ENCODE measurements around the gene KCNH6.

The KCNH6 gene

DNA sequence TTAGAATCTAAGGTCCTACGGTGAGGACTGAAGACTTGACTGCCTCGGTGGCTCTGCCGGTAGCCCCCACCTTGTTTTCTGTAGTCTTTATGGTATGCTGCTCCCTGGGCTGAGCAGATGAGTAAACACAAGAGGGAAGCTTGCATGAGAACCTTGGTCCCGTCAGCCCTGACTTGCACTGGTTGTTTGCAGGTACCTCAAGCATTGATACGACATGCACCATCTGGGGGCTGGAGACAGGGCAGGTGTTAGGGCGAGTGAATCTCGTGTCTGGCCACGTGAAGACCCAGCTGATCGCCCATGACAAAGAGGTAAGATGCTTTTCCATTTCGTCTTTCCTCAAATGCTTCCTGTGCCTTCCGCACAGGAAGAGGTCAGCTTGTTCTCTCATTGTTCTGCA is 56.5 kb downstream of the KCNH6 start:
- peaks cover 23% of the 10 kb centered on the region for H3K36me3 ChIP-seq (ENCODE audit: control insufficient read depth, insufficient read depth, low read length)
- H3K9ac ChIP-seq (ENCODE audit: low read depth, low read length) = no peak overlapping the region
- peaks cover 4% of the 10 kb centered on the region for H3K4me1 ChIP-seq (ENCODE audit: control insufficient read depth, insufficient read depth, low read length)
- no peak overlapping the region for H3K4me3 ChIP-seq (ENCODE audit: low read depth, low read length)
- H3K9me3 ChIP-seq (ENCODE audit: control insufficient read depth, insufficient read depth, low read length) = no peaks in the 10 kb centered on the region
- no peaks in the 10 kb centered on the region for H3K27me3 ChIP-seq (ENCODE audit: control insufficient read depth, insufficient read depth, low read length)

DNA sequence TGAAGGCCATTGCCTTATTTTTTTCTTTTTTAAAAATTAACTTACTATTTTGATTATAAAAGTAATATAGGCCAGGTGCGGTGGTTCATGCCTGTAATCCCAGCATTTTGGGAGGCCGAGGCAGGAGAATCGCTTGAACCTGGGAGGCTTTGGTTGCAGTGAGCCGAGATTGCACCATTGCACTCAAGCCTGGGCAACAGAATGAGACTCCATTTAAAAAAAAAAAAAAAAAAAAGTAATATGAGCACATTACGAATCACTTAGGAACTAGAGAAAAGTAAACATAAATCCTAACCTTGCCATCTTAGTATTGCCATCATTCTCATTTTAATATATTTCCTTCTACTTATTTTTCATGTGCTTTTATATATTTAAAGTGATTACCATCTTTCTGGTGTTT is 64.6 kb downstream of the KCNH6 start:
- H3K4me3 ChIP-seq (ENCODE audit: low read depth, low read length) = no peak overlapping the region
- no peaks in the 10 kb centered on the region for H3K9me3 ChIP-seq (ENCODE audit: control insufficient read depth, insufficient read depth, low read length)
- H3K4me1 ChIP-seq (ENCODE audit: control insufficient read depth, insufficient read depth, low read length) = no peaks in the 10 kb centered on the region
- no peaks in the 10 kb centered on the region for H3K27me3 ChIP-seq (ENCODE audit: control insufficient read depth, insufficient read depth, low read length)
- H3K9ac ChIP-seq (ENCODE audit: low read depth, low read length) = no peak overlapping the region
- H3K36me3 ChIP-seq (ENCODE audit: control insufficient read depth, insufficient read depth, low read length) = peaks cover 38% of the 10 kb centered on the region

DNA sequence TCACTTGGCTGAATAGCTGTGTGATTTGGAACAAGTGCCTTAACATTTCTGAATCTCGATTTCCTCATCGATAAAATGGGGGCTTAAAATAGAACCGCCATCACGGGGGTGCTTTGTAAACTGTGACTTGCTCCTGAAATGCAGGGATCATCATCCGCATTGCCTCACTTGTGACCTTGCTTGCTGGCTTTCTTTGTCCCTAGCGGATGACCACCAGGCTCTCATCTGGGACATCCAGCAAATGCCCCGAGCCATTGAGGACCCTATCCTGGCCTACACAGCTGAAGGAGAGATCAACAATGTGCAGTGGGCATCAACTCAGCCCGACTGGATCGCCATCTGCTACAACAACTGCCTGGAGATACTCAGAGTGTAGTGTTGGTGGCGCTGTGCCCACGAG is 65.6 kb downstream of the KCNH6 start:
- H3K4me1 ChIP-seq (ENCODE audit: control insufficient read depth, insufficient read depth, low read length) = no peaks in the 10 kb centered on the region
- peaks cover 28% of the 10 kb centered on the region for H3K36me3 ChIP-seq (ENCODE audit: control insufficient read depth, insufficient read depth, low read length)
- no peak overlapping the region for H3K4me3 ChIP-seq (ENCODE audit: low read depth, low read length)
- H3K9me3 ChIP-seq (ENCODE audit: control insufficient read depth, insufficient read depth, low read length) = no peaks in the 10 kb centered on the region
- no peak overlapping the region for H3K9ac ChIP-seq (ENCODE audit: low read depth, low read length)
- no peaks in the 10 kb centered on the region for H3K27me3 ChIP-seq (ENCODE audit: control insufficient read depth, insufficient read depth, low read length)

DNA sequence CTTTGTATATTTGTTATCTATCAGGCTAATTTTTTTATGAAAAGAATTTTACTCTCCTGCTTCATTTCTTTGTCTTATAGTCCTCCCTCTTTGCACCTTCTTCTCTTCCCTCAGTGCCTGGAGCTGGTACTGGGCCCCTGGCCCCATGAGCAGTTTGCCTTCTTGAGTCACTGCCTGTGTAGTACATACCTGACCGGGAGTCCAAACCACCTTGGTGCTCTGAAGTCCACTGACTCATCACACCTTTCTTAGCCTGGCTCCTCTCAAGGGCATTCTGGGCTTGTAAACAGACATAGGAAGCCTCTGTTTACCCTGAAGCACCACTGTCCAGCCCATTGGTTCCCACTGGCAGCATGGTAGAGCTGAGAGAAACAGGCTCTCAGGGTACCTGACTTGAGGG is 66.5 kb downstream of the KCNH6 start:
- H3K9ac ChIP-seq (ENCODE audit: low read depth, low read length) = no peak overlapping the region
- no peak overlapping the region for H3K4me3 ChIP-seq (ENCODE audit: low read depth, low read length)
- H3K9me3 ChIP-seq (ENCODE audit: control insufficient read depth, insufficient read depth, low read length) = no peaks in the 10 kb centered on the region
- no peaks in the 10 kb centered on the region for H3K27me3 ChIP-seq (ENCODE audit: control insufficient read depth, insufficient read depth, low read length)
- no peaks in the 10 kb centered on the region for H3K4me1 ChIP-seq (ENCODE audit: control insufficient read depth, insufficient read depth, low read length)
- peaks cover 27% of the 10 kb centered on the region for H3K36me3 ChIP-seq (ENCODE audit: control insufficient read depth, insufficient read depth, low read length)

DNA sequence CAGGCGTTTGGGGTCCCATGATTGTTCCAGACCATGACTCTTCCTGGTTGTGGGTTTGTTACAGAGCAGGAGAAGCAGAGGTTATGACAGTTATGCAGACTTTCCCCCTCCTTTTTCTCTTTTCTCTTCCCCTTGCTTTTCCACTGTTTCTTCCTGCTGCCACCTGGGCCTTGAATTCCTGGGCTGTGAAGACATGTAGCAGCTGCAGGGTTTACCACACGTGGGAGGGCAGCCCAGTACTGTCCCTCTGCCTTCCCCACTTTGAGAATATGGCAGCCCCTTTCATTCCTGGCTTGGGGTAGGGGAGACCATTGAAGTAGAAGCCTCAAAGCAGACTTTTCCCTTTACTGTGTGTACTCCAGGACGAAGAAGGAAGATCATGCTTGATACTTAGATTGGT is 69.6 kb downstream of the KCNH6 start:
- Histone ChIP-seq H3K36me3 (ENCODE audit: control insufficient read depth, insufficient read depth, low read length) (peaks cover 24% of the 10 kb centered on the region), H3K9me3 (ENCODE audit: control insufficient read depth, insufficient read depth, low read length) (no peaks in the 10 kb centered on the region), H3K9ac (ENCODE audit: low read depth, low read length) (no peak overlapping the region), H3K4me3 (ENCODE audit: low read depth, low read length) (no peak overlapping the region), H3K4me1 (ENCODE audit: control insufficient read depth, insufficient read depth, low read length) (no peaks in the 10 kb centered on the region), H3K27me3 (ENCODE audit: control insufficient read depth, insufficient read depth, low read length) (no peaks in the 10 kb centered on the region)

DNA sequence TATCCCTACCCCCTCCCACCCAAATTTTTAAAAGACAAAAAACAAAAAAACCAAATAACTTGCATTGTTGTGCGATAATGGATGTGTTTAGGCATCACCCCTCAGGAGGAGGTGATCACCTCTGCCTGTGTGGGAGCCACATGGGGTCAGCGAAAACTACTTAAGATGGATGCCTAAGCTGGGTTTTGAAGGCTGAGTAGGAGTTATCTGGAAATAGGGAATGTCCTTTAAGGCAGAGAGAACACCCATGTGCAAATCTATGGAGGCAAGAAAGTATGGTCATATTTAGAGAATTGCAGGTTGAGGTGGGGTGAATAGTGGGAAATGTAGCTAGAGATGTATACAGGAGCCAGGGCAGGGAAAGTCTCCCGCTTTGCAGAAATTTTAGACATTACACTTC is 72.0 kb downstream of the KCNH6 start:
- Histone ChIP-seq H3K9ac (ENCODE audit: low read depth, low read length) (no peak overlapping the region), H3K4me1 (ENCODE audit: control insufficient read depth, insufficient read depth, low read length) (no peaks in the 10 kb centered on the region), H3K4me3 (ENCODE audit: low read depth, low read length) (no peak overlapping the region), H3K9me3 (ENCODE audit: control insufficient read depth, insufficient read depth, low read length) (no peaks in the 10 kb centered on the region), H3K27me3 (ENCODE audit: control insufficient read depth, insufficient read depth, low read length) (no peaks in the 10 kb centered on the region), H3K36me3 (ENCODE audit: control insufficient read depth, insufficient read depth, low read length) (peaks cover 11% of the 10 kb centered on the region)
